GM12878 (cell line): ENCODE results near the gene MCC.

Experiments used
- EP300 ChIP-seq, 2 experiments: fragments of 150-350 bp in 1 of 2; IDR thresholded peaks; 2 replicates each; pipeline ENCODE4 v1.6.1; 2011 to 2012; ENCODE audit warnings: low read depth in 2 of 2, low read length in 2 of 2, borderline replicate concordance in 1 of 2, improper control_type of control experiment in 1 of 2, inconsistent platforms in 1 of 2; ENCODE audit not compliant: control insufficient read depth in 1 of 2
- NFYB ChIP-seq: IDR thresholded peaks from 2 replicates; pipeline ENCODE4 v1.6.1; 2011; ENCODE audit warnings: low read depth, mild to moderate bottlenecking, low read length, improper control_type of control experiment, moderate library complexity; ENCODE audit not compliant: insufficient read depth
- YBX1 ChIP-seq: fragments of 450-650 bp; IDR thresholded peaks from 2 replicates; pipeline ENCODE4 v1.6.1; 2016; ENCODE audit warnings: antibody characterized with exemption
- YY1 ChIP-seq: IDR thresholded peaks from 2 replicates; pipeline ENCODE4 v1.6.1; 2011; ENCODE audit warnings: low read depth, mild to moderate bottlenecking, low read length
- TF ChIP-seq, protein P1 (sequence below), 3 experiments: IDR thresholded peaks in 2 of 3; conservative IDR thresholded peaks in 1 of 3; 2 replicates each; pipeline ENCODE4 v1.5.1; 2011; ENCODE audit warnings: low read depth in 3 of 3, low read length in 3 of 3, mild to moderate bottlenecking in 3 of 3, control low read depth in 2 of 3, moderate library complexity in 2 of 3, inconsistent platforms in 1 of 3, mixed read lengths in 1 of 3; ENCODE audit not compliant: control insufficient read depth in 2 of 3, insufficient read depth in 1 of 3; ENCODE audit errors: extremely low read depth in 1 of 3

DNA sequence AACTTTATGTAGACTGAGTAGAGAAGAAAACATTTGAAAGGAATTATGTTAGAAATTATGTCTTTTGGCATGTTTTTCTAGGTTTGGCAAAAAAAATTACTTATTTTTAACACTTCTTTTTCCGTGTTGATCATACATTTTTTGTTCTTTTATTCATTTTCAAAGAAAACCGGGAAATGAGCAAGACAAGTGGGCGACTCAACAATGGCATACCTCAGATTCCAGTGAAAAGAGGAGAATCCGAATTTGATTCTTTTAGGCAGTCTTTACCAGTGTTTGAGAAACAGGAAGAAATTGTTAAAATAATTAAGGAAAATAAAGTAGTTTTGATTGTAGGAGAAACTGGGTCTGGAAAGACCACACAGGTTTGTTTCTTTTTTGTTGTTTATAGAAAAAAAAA lies 38.2 kb upstream of the MCC start:
- TF ChIP-seq, protein P1, sequence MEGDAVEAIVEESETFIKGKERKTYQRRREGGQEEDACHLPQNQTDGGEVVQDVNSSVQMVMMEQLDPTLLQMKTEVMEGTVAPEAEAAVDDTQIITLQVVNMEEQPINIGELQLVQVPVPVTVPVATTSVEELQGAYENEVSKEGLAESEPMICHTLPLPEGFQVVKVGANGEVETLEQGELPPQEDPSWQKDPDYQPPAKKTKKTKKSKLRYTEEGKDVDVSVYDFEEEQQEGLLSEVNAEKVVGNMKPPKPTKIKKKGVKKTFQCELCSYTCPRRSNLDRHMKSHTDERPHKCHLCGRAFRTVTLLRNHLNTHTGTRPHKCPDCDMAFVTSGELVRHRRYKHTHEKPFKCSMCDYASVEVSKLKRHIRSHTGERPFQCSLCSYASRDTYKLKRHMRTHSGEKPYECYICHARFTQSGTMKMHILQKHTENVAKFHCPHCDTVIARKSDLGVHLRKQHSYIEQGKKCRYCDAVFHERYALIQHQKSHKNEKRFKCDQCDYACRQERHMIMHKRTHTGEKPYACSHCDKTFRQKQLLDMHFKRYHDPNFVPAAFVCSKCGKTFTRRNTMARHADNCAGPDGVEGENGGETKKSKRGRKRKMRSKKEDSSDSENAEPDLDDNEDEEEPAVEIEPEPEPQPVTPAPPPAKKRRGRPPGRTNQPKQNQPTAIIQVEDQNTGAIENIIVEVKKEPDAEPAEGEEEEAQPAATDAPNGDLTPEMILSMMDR (IDR thresholded peaks at IDR 0.05 in 2 of 3, conservative IDR thresholded peaks at IDR 0.05 in 1 of 3; ENCODE audit: control insufficient read depth in 2 of 3, extremely low read depth in 1 of 3, insufficient read depth in 1 of 3, low read depth in 3 of 3, low read length in 3 of 3), result no peak
- TF ChIP-seq EP300 (IDR thresholded peaks at IDR 0.05; ENCODE audit: borderline replicate concordance in 1 of 2, control insufficient read depth in 1 of 2, low read depth in 2 of 2, low read length in 2 of 2), result no peak
- no peak for TF ChIP-seq YY1
- no peak for TF ChIP-seq NFYB
- TF ChIP-seq YBX1, result no peak
